ENCODE data around the gene TBPL1. TPM values are rescaled to one million over a fixed set of nuclear protein-coding genes. Genes with fewer than 3 reads are reported as not detected.

The TBPL1 gene
- total and polyA plus RNA-seq, 2 of the 13 experiments (the other 11 are each of a cell fraction or from before 2014, with no cell fraction given) = 25.3 to 39.3 TPM

- TF ChIP-seq FOXP4 (CRISPR knock-in tag; IDR thresholded peaks at IDR 0.05) = no peak
- TF ChIP-seq ZNF30 (CRISPR knock-in tag; IDR thresholded peaks at IDR 0.05) = no peak
- peak; percentile 45; the same call in 1 of the 2 replicates for TF ChIP-seq TOE1 (CRISPR knock-in tag; IDR thresholded peaks at IDR 0.05)
- peak; percentile 64; the same call in 1 of the 2 replicates for TF ChIP-seq DNMT1 (CRISPR knock-in tag; IDR thresholded peaks at IDR 0.05)
- TF ChIP-seq ZNF503 (CRISPR knock-in tag; IDR thresholded peaks at IDR 0.05) = peak; percentile 51; the same call in 1 of the 2 replicates
- peak; percentile 58 for TF ChIP-seq THRA (CRISPR knock-in tag; IDR thresholded peaks at IDR 0.05; ENCODE audit: borderline replicate concordance)
- 0 out of 2 replicates have a peak, but pooled peaks have one; percentile 58 for TF ChIP-seq SMAD3 (CRISPR knock-in tag; IDR thresholded peaks at IDR 0.05)
- TF ChIP-seq SRSF4 (IDR thresholded peaks at IDR 0.05; ENCODE audit: low read depth, low read length, poor library complexity, severe bottlenecking) = no peak
- peak; percentile 13; the same call in 1 of the 2 replicates for TF ChIP-seq ZNF281 (CRISPR knock-in tag; IDR thresholded peaks at IDR 0.05; ENCODE audit: borderline replicate concordance)
- no peak for TF ChIP-seq TOPORS (CRISPR knock-in tag; IDR thresholded peaks at IDR 0.05)
- TF ChIP-seq ZNF160 (CRISPR knock-in tag; IDR thresholded peaks at IDR 0.05) = no peak; the same call in 1 of the 2 replicates
- no peak for TF ChIP-seq JARID2 (CRISPR knock-in tag; IDR thresholded peaks at IDR 0.05; ENCODE audit: insufficient replicate concordance)
- TF ChIP-seq ZNF143 (CRISPR knock-in tag; IDR thresholded peaks at IDR 0.05) = no peak
- peak; percentile 56; the same call in 1 of the 2 replicates for TF ChIP-seq ZNF543 (CRISPR knock-in tag; IDR thresholded peaks at IDR 0.05)
- TF ChIP-seq IKZF4 (CRISPR knock-in tag; IDR thresholded peaks at IDR 0.05; ENCODE audit: borderline replicate concordance, low read depth, not compliant biosample characterization) = no peak
- TF ChIP-seq DMAP1 (CRISPR knock-in tag; IDR thresholded peaks at IDR 0.05) = peak; percentile 44; the same call in 1 of the 2 replicates
- TF ChIP-seq FOXK1 (CRISPR knock-in tag; IDR thresholded peaks at IDR 0.05; ENCODE audit: borderline replicate concordance, low read depth) = no peak
- TF ChIP-seq ZFP1 (CRISPR knock-in tag; IDR thresholded peaks at IDR 0.05) = no peak
- TF ChIP-seq GABPB1 (CRISPR knock-in tag; IDR thresholded peaks at IDR 0.05) = peak; percentile 80; the same call in 1 of the 2 replicates
Measured at GRCh38 chr6:133951881-133952814, 876 bp upstream of the TBPL1 start (continued).
